HG03039 (cell line): ENCODE data around the gene ATP5F1E.

Source experiments
- ATAC-seq: cut with Tn5 transposase; IDR thresholded peaks from one replicate; pipeline ENCODE4 v1.9.1; 2021; ENCODE audit warnings: mild to moderate bottlenecking, moderate library complexity; ENCODE audit not compliant: unreplicated experiment

The ATP5F1E gene

GRCh38 chr20:59032023-59032712 is at the start of gene ATP5F1E:
Gene ATP5F1E, minus strand, starts transcription at chr20:59032335. Its CDS starts 84 bp downstream, at chr20:59032251.
- ATAC-seq, result peak; percentile 95

DNA sequence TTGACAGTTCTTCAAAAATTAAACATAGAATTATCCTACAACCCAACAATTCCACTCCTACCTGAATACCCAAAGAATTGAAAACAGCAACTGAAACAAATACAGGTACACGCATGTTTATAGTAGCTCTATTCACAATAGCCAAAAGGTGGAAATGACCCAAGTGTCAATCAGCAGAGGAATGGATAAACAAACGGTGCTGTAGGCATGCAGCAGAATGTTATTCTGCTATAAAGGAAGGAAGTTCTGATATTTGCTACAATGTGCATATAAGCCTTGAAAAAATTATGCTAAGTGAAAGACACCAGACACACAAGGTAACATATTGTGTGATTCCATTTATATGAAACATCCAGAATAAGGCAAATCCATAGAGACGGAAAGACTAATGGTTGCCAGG is 48.9 kb upstream of the ATP5F1E start:
- ATAC-seq, result no peak

- no peak for ATAC-seq
These were observed 46.1 kb upstream of the ATP5F1E start for GRCh38 chr20:59078231-59078630.

DNA sequence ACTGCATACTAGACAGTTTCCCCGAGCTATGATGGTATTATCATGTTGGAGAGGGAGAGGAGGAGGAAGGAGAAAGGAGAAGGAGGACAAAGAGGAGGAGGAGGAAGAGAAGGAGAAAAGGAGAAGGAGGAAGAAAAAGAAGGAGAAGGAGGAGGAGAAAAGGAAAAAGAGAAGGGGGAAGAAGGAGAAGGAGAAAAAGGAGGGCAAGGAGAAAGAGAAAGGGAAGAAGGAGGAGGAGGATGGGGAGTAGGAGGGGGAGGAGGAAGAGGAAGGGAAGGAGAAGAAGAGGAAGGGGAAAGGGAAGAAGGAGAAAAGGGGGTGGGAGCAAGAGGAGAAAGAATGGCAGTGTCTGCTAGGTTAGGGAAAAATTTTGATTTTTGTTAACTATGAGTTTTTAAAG is 45.6 kb upstream of the ATP5F1E start:
- no peak for ATAC-seq

GRCh38 chr20:59075934-59076508 is 43.9 kb upstream of the ATP5F1E start:
- ATAC-seq, result no peak

- ATAC-seq, result no peak
These were observed 42.3 kb upstream of the ATP5F1E start for GRCh38 chr20:59074456-59074855.

DNA sequence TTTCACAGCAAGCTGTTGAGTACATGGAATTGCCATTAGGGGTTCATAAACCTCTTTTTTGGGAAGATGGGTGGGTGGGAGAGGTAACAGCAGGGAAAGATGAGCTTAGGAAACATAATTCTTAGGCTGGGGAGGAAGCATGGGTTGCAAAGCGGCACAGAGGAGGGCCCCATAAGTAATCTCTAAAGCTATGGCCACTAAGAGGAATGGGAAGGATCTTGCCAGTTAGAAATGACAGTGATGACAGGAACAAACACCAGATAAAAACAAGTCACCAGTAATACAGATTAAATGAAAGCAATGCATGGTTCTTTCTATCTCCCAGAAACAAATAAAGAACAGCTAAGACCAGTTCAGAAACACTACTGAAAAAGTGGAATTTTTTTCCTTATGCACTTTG is 41.4 kb upstream of the ATP5F1E start:
- ATAC-seq, result no peak

GRCh38 chr20:59071216-59071615 is 39.1 kb upstream of the ATP5F1E start:
- ATAC-seq, result no peak

DNA sequence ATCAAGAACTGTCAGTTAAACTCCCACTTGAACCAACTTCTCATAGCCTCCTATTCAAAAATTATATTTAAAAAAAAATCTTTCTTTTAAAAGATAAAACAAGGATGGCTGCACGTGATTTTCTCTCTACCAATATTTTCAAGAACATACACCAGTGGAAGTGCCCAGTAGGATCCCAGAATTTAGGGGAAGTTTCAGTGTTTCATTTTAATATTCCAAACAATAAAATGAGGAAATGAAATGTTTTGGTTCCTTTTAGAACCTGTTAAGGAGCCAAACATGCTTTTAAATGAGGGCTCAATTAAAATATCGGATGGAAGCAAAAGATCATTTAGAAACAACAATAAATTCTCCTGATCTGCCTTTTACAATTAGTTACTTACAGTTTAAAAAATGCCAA is 36.9 kb upstream of the ATP5F1E start:
- no peak for ATAC-seq

GRCh38 chr20:59068534-59068933 is 36.4 kb upstream of the ATP5F1E start:
- no peak for ATAC-seq

DNA sequence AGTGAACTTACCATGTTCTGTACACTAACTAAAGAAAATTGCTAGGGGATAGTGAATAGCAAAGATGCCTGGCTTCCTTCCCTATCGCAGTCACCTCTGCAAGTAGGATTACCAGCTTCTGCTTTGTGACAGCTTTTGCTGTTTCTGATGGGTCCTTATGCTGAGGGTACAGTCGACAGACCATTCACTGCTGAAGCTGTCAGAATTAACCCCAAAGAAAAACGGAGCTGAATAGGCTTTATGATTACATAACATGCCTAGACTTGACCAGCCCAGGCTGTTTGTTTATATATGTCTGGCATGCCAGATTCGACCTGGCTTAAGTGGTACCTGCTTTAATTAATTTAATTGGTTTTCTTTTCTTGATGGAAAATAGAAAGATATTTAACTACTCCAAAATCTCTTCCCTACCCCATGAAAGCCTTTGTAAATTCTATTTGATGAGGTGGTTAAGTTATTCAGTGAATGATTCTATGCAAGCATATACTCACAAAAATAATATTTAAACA is 32.1 kb upstream of the ATP5F1E start:
- no peak for ATAC-seq

DNA sequence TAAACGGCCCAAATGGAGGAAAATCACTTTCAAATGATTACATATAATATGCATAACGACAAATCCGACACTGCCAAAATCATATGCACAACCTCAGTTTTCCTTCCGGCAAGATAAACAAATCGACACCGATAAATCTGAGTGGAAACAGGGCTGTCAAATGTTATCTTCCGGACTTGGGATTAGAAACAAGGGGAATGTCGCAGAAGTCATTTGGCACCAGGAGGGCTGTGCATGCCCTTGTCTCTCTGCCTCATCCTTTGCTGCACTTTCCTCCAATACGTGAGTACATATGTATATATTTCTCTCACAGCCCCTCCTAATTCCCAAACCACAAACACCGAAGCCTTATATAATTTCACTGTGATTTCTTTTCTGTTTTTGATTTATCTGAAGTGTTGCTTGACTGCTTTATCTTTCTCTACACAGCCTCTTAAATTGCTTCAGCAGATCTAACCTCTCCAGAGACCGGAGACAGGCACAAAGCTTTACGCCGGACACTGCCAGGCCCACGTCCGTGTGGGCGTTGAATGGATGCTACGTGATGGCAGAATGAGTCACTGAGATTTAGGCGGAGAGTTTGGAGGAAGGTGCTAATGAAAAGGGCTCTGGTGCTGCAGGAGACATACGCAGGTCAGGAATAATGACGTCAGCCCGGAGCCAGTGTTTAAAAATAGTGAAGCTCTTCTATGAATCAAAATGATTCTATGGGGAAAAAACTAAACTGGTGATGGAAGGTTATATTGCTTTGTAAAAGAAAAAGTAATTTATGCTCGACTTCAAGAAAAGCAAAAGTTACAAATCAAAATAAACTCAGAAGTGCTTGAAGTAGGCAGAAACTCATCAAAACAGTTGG is 31.5 kb upstream of the ATP5F1E start:
- ATAC-seq, result no peak

- no peak for ATAC-seq
These were observed 29.9 kb upstream of the ATP5F1E start for GRCh38 chr20:59062081-59062480.

DNA sequence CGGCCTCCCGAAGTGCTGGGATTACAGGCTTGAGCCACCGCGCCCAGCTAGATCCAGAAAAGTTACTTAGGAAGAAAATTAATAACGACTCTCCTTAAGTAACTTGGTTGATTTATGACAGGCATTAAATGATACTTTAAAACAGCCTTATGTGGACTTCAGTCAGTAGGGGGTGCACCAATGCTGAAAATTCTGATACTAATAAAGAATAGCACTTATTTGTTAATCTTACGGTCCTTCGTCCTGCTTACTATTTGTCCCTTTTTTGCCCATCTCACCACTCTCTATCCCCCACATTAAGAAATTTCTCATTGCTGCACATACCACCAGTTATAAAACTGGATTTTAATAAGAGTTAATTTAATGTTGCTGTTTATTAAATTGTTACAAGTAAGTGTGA is 23.2 kb upstream of the ATP5F1E start:
- no peak for ATAC-seq

GRCh38 chr20:59051666-59052185 is 19.6 kb upstream of the ATP5F1E start:
- ATAC-seq, result no peak

DNA sequence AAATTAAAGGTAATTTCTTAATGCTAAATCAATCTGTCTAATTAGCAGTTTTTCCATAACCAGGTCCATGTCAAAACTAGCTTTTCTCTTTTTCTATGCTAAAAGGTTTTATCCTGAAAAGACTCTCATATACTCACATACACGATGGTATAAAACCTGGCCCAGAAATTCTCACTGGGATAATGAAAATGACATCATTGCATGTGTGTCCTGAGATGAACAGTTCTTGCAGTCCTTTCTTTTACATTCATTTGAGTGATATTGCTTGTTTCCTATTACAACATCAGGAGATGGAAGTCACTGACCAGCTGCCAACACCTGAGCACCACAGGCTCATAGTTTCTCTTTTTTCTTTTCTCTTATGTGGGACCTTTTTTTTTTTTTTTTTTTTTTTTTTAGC is 18.3 kb upstream of the ATP5F1E start:
- no peak for ATAC-seq

DNA sequence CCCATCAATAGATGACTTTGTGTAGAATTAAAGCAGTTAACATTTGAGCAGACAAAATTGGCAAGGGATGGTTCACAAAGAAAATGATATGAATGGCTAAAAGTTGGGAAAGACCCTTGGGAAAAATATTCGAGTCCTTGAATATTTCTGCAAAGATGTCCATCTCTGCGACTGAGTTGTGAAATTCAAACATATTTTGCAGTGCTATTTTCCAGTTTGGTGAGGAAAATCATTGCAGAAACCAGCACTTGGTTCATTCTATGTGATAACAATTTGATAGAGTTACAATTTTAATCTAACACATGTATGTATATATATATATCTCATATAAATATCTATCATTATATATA is 16.5 kb upstream of the ATP5F1E start:
- ATAC-seq, result no peak

GRCh38 chr20:59047938-59048680 is 16.0 kb upstream of the ATP5F1E start:
- no peak for ATAC-seq

GRCh38 chr20:59046862-59047261 is 14.7 kb upstream of the ATP5F1E start:
- ATAC-seq, result no peak

DNA sequence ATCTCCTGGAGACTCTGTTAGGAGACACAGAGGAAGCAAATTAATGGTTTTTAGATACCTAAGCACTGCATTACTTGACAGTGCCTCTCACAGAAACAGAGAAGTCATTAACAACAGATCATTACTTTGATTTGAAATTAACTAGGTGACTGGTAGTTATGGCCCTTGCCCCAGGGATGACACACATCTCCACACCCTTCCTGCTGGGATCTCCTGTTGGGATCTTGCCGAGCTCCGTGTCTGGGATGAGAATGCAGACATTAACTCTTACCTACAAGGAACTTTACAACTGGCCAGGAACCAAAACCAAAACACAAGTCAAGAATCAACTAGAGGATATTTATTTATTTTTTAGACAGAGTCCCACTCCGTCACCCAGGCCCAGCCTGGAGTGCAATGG is 12.7 kb upstream of the ATP5F1E start:
- no peak for ATAC-seq

DNA sequence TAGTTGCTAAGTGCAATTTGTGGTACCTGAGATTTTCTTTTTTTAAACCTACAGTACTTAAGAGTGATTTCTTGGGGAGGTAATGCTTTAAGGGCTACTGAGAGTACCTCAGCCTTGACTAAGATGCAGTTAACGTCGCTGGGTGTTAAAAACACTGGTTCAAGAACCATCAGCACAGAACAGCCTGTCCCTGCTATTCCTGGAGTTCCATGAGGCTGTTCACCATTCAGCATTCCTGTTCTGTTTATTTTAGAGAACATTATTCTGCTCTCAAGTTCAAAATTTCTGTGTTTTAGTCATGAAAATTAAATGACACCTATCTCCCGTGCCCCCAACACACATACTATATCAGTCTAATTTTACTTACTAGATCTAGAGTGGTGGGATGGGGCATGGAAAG is 12.2 kb upstream of the ATP5F1E start:
- no peak for ATAC-seq
